CD4-positive, alpha-beta T cell treated with Interleukin-1 beta for 1 hour (primary cell): ENCODE measurements around the gene TRABD2B.
A peak's percentile ranks its signal among the peaks of the same experiment; 100 is the strongest.

Source experiments
- DNase-seq, 2 donors: peaks; one replicate each; pipeline ENCODE4 v3.0.0-alpha.2; 2020 to 2022

Gene TRABD2B

DNA sequence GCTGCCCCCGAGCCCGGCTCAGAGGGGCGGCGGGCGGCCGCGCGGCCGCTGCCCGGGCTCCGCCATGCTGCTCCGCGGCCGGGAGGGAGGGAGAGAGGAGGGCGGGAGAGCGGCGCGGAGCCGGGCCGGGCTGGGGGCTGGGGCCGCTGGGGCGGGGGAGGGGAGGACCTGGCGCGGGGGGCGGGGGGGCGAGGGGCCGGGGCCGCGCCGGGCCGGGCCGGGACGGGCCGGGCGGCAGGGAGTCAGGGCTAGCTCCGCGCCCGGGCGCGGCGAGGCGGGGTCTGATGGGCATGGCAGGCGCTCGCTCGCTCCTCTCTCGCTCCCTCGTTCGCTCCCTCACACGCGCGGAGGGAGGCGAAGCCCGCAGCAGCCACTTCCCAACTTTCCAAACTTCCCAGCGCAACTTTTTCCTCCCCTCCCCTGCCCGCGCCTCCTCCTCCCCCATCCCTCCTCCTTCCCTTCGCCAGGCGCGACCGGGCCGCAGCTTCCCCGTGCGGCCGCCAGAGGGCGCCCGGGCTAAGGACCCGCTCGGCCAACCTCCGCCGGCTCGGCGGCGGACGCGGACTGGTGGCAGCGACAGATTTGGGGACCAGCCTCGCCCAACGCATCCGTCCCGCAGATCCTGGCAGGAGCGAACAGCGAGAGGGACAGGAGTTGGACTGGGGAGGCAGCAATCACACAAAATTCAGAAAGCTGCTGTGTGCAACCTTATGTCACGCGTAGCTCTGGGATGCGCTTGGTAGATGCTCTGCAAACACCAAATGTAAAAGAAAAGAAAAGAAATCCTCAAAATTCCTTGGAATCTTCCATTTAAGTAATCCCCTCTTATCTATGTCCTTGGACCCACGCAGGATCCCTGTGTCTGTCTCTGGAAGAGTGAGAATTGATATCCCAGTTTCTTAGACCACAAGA, at the start of gene TRABD2B:
Gene TRABD2B (minus strand): TSS at position 97 of the 912 bp plus-strand sequence.
- peak; percentile 51 for DNase-seq

DNA sequence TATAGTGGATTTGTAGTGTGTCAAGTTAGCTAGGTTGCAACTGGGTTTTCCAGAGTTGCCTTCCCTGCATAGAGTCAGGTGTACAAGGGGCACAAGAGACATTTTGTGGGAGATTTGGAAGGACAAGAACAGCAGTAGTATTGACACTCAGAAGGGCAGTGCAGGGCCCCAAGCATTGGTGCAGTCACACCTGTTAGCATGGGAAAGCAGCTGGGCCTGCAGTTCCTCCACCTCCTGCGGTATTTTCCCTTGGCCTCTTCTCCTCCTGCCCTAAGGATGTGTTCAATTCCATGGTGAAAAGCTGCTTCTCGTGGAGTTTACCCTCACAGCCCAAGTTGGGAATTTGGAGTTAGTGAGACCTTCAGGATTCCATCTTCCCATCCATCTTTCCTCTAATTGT, 47.1 kb upstream of the TRABD2B start:
- no peak for DNase-seq

DNA sequence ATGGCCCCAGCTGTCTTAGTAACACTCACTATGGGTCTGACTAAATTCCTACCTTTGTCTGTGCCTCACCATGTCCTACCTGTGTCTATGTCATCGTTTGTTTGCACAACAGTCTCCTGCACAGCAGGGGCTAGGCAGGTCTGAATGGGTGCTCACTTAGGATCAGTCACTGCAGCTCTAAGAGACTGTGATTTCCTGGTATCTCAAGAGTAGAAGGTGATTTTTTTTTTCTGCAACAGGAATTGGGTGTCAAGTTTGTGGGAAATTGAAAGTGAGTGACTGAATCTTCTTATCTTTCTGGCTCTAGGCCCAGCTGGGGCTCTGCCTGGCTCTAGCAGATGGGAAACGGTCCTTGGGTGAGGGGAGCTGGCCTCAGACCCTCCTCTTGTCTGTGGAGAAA, 46.4 kb upstream of the TRABD2B start:
- DNase-seq = no peak

DNA sequence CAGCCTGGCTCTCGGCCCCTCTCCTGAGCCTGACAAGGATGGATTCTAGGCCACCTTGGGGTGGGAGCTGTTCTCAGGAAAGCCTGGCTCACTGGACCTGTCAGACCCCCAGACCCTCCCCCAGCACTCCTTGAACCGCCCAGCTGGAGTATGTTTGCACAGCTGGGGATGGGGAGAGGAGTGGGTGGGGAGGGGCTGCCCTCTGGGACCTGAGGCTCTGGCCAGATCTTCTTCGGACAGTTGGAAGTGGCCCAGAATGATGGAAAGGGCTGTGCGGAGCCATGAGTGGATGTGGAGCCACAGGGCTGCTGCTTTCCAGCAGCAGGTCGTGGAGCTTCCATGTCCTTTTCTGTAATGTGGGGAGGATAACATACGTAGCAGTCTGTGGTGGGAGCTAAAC, 43.0 kb upstream of the TRABD2B start:
- no peak for DNase-seq

DNA sequence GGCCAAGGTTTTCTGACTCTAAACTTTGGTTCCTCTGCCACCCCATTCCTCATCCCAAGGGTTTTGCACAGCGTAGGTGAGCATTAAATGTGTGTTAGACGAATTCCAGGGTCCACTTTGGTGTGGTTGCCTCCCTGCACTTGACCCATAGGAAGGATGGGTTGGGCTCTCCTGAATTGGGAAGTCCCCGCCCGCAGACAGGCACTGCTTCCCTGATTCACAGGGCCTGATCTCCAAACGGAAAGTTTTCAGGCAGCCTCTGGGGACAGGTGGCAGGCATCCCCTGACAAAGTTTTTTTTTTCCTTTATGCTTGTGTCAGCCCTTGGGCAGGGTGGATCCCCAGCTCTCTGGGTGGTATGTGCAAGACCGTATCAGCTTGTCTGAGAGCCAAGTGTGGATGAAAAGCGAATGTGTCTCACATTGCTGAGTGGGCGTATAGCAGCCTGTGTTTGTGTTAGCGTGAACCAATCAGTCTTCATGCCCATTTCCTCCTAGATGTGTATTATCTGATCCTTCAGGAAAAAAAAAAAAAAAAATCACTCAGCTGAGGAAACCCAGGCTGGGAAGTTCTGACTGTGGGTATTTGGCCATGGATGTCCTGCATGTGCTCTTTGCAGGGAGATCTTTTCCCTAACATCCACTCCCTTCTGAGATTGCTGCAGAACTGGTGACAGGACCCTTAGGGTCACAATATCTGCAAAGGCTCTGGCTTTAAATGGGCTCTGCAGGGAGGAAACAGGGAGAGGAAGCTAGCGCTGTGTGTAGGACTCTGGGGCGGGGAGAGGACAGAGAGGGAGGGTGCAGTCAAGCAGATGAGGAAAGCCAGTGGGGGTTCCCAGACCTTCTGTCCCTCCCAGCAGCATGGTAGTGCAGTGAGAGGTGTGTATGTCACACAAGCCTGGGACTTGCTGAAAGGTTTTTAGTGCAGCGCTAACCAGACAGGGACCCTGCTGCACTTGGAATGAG, 42.2 kb upstream of the TRABD2B start:
- DNase-seq = no peak

DNA sequence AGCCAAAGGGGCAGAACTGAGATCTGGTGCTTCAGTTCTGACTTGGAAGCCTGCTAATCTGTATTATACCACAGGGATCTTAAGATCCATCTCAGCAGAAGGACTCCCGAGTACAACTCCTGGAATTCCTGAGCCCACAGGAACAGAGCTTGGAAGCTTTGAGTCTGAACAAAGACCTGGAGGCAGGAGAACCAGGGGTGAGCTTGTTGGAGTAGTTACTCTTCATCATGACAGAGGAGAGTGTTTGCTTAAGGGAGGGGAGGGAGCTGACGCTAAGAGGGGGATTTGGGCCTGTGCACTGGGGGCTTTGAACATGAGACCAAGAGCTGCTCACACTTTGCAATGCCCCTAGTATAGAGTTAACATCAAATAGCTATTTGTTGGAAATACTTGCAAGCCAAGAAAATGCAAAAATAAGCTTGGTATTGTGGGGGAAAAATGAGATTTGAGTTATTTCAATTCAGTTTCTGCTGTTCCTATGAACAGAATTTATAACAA, 41.1 kb upstream of the TRABD2B start:
- DNase-seq = no peak

DNA sequence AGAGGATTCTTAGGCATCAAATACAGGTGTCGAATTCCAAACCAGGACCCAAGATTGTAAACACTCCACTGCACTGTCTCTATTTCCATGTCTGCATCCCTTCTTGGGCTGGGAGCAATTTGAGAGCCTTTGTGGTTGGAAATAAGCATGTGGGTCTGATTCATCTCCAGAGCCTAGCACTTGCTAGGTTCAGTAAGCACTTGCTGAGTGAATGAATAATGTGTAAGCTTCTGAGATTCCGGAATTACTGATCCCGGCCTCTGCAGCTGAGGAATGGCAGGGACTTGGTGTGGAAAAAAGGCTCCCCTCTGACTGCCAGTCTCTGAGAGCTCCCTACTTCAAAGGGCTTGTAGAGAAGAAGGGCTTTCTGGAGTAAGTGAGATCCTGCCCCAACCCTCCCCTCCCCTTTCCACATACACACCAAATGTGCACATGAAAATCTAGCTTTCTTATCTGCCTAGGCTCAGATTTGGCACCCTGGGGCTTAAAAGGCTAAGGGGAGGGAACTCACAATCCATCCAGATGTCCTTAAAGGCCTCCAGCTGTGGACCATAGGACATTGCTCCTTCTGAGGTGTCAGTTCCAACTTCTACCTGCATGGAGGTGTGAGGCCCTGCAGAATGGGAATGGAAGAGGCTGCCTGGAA, 39.6 kb upstream of the TRABD2B start:
- no peak for DNase-seq

DNA sequence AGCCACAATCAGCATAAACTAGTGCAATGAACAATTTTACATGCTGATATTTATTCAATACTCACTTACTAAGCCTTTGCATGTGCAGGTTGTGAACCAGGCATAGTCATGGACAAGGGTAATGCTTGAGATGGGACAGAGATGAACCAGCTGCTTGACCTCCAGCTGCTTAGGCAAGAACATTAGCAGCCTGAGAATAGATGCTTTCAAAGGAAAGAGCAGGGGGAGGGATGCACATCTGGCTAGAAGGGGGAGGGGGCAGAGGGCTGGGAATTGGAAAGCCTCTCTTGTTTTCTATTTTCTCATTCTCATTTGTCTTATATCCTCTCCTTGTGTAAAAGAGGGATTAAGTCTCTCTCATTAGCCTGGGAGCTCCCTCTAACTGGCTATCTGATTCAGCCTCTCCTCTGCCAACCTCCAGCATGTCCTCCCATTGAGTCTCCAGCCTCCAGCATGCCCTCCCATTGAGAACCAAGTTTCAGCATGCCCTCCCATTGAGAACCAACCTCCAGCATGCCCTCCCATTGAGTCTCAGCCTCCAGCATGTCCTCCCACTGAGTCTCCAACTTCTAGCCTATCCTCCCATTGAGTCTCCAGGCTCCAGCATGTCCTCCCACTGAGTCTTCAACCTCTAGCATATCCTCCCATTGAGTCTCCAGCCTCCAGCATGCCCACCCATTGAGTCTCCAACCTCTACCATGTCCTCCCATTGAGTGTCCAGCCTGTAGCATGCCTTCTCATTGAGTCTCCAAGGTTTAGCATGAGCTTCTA, 38.4 kb upstream of the TRABD2B start:
- no peak for DNase-seq

DNA sequence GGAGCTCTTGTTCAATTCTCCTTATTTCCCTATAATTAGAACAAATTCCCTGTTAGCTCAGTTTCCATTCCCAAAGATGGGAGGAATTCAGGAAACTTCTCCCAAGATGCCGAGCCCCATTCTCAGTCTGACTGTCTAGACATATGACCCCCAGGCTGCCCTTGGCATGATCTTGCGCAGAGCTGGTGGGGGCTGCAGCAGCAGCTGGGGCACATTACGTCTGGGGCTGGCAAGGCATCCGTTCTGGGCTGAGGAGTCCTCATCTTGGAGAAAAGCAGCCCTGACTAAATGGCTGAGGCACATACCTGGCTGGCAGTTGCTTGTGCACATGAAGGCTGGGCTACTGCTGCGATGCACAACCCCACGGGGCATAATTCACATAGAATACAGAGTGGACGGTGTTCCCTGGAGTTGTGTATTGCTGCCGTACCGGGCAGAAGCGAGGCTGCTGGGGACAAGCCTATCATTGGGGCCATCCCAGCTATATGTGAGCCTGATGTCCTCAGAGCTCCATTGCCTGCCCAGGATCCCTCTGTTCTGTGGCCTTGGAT, 36.4 kb upstream of the TRABD2B start:
- DNase-seq = no peak

DNA sequence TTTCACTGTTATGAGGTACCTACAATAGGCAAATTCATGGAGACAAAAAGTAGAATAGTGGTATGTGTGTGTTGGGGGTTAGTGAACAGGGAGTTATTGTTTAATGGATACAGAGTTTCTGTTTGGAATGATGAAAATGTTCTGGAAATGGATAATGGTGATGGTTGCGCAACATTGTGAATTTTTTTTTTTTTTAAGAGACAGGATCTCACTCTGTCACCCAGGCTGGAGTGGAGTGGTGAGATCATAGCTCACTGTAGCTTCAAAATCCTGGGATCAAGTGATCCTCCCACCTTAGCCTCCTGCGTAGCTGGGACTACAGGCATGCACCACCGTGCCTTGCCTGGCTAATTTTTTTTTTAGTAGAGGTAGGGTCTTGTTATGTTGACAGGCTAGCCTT, 34.5 kb upstream of the TRABD2B start:
- DNase-seq = no peak

DNA sequence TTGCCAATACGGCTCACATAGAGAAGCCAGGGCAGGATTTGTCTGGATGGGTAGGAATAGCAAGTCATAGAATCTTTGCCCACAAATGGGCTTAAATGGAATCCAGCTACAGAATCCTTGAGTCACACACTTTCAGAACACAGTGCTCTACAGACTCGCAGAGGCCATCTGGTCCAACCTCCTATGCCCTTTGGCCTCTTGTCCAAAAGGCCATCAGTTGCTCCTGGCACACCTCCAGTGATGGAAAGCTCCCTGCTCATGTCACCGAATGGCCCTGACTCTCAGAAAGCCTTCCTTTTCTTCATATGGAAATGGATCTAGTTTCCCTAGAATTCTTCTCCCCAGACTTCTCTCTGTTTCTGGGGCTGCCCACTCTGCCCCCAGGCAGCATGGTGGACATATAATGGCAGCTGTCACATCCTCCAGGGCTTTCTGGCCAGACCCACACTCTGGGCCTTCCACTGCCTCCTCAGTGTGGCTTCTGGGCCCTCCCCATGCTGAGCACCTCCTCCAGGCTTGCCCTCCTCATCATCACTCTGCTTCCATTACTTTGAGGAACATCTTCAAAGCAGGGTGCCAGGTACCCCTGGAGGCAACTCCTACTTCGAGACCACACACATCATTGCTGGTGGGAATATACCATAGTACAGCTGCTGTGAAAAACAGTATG, 33.6 kb upstream of the TRABD2B start:
- no peak for DNase-seq

DNA sequence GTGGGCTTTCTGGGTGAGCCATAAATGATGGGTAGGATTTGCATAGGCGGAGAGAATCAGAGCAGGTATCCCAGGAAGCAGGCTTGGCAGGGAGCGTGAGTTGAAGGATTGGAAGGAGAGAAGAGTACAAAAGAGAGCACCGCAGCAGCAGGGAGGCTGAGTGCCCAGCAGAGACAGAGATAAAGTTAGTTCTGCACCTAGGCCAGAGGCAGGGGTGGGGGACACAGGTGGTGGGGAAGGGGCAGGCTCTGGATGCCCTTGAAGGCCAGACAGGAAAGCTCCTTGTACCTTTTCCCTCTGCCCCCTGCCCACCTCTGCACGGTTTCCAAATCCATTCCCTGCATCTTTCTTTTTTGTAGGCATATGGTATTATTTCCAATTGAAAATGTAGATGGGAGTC, 33.0 kb upstream of the TRABD2B start:
- DNase-seq = no peak

DNA sequence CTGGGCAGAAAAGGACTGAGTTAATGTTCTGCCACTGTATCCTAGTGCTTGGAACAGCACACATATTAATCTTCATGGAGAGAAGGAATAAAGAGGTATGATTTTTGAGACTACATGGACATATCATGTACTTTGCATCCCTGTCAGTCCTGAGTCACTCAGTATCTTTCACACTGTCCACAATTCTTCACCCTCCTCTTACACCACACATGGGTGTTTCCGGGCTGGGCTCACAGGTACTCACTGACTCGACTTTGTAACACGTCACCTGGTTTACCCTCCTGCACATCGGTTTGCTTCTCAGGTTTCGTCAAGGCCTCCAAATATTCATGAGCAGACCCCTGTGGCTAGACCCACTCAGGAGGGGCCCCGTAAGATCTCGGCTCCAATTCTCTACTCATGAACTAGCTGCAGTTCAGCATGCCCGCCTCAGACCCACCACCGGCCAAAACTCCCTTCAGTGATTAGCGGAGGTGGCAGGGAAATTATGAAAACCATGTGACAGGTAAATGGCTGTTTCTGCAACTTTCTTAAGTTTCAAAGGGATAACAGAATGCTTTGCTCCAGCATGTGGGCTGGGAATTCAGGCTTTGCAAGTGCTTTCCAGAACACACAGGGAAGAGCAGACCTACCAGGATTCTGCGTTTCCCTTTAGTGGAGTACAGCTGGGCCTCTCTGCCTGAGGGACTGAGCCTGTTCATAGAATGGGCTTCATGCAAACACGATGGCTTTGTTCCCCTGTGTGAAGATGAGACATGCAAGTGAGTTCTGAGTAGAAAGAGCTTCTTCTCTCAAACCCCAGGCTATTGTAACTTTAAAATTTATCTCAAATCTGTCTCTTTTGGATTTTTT, 31.3 kb upstream of the TRABD2B start:
- no peak for DNase-seq

DNA sequence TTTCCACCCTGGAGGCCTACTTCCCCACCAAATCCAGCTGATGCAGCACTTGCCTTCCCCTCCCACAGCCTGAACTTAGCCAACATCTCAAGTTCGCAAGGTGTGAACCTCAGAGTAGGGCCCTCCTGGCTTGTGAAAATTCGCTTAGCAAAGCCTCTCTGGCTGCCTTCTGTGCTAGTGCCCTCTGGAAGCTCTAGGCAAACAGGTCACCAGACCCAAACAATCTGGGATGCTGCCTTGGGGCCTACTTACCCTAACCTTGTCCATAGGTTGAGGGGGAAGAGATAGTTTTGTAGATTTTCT, 30.3 kb upstream of the TRABD2B start:
- no peak for DNase-seq

DNA sequence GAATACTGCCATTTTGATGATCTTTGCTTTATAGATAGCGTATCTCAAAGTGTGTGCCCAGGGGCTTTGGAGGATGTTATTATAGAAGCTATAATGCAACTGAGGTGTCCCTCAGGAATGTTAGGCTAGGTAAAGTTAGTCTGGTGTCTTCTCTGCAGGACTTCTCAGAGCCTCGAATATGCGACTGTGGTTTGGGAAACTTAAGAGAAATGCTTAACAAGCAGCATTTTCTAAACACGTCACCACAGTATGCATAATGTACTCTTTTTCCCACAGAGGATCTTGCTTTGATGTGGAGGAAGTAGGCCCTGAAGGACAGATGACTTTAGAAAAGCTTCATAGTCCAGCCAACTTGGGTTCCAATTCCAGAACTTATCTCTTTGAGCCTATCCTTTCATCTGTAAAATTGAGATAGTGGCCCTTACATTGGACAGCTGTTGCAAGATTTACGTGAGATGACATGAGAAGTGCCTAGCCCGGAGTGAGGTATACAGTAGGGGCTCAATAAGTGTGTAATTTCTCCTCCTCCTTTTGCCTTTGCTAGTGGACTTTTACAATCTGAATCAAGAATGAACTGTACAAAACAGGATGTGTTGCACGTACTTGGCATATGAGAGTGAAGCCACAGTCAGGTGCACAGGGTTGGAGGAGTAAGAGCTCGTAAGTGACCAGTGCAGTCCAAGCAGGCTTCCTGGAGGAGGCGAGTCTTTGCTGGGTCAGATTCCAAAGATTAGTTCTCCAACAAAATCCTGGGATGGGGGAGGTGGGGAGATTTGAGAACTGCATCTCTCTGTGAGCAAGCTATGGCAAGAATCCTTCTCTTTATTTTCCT, 29.7 kb upstream of the TRABD2B start:
- no peak for DNase-seq

DNA sequence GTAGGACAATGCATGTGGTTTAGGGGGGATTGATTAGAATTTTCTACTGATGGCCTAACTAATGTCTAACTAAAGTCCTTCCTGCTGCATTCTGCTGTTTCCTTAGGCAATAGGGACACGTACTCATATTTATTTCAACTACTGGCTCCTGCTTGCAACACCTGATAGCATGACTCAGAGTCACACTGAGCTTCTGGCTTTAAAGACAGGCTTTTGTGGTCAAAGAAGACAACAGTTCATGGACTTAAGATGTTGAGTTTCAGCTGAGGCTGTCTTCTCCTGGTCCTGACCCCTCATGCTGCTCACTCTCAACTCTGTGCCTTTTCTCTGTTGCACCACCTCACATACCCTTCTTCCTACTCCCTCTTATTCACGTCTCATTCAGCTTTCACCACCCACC, 29.1 kb upstream of the TRABD2B start:
- no peak for DNase-seq

DNA sequence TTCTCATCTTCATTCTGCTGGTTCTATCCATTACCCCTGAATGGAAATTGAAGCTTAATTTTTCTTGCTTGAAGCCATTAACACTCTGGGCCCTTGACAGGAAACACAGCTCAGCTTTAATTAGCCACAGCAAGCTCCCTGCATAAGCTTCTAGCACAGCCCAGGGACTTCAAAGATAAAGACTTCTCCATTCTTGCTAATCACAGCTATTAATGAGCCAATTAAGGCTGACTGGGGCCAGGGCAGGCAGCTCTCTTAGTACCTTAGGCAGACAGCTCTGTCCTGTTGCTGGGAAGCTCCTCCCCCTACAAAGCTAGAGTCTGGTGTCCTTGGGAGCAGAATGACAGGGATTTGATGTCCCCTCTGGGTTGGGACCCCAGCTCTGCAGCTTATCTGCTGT, 27.9 kb upstream of the TRABD2B start:
- no peak for DNase-seq

DNA sequence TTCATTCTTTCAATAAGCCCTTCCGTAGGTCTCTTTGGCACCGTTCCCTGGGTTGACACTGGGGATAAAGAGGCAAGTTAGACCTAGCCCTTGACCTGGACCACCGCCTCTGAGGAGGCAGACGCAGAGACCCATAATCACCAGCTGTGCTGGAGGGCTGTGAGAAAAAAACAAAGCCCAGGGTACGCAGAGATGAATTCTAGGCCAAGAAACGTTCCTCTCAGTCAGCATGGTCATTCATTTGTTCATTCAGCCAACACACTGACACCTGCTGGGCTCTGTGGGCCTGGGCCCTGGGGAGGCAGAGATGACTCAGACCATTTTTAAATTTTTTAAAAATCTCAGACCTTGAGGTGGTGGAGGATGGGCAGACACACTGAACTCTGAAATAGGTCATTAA, 26.3 kb upstream of the TRABD2B start:
- no peak for DNase-seq

DNA sequence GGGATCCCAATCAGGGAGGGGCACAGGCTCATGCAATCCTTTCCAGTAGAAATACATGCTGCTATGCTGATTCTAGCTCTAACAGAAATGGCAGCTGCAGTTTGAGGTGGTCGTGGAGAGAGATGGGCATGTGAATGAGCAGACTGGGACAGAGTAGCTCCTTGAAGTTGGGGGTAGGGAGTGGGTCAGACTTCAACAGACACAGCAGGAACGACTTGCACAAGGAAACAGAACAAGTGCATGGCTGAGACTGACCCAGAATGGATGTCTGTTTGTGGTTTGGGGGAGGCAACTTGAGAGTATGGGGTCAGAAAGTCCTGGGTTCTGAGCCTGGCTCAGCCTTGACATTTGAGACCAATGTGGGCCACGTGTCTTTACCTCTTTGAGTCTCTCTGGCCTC, 25.1 kb upstream of the TRABD2B start:
- DNase-seq = no peak

DNA sequence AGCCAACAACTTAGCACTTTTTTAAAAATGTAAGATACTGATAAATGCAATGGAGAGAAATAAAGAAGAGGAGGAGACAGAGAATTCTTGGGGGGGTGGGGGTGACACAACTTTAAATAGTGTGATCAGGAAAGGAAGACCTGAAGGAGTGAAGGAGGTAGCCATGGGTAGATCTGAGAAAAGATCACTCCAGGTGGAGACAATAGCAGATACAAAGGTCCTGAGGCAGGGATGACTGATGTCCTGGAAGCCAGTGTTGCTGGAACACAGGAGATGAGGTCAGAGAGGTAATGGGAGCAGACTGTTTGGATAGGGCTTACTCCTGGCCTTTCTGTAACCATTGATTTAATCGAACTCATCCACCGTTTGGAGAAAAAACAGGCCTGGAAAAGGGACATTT, 24.6 kb upstream of the TRABD2B start:
- no peak for DNase-seq
